K562 (cell line): ENCODE measurements around the gene AGRP. TPM values are rescaled to one million over a fixed set of nuclear protein-coding genes. Genes with fewer than 3 reads are reported as not detected.
A peak's percentile ranks its signal among the peaks of the same experiment; 100 is the strongest.

Experiments
- CBFA2T3 ChIP-seq: fragments of 450-650 bp; IDR thresholded peaks from 2 replicates; pipeline ENCODE4 v1.6.1; 2017
- DMBX1 ChIP-seq: fragments of 250-450 bp; sonication (Bioruptor Pico); IDR thresholded peaks from 2 replicates; pipeline ENCODE4 v1.8.0; 2022; ENCODE audit warnings: inconsistent platforms, mild to moderate bottlenecking, moderate library complexity, borderline replicate concordance
- E4F1 ChIP-seq: fragments of 250-450 bp; sonication (Bioruptor Pico); IDR thresholded peaks from 2 replicates; pipeline ENCODE4 v1.5.0; 2021; ENCODE audit warnings: mild to moderate bottlenecking, borderline replicate concordance
- ELF2 ChIP-seq: fragments of 250-450 bp; sonication (Bioruptor Pico); IDR thresholded peaks from 2 replicates; pipeline ENCODE4 v1.5.0; 2021; ENCODE audit warnings: mild to moderate bottlenecking
- FOXP4 ChIP-seq: sonication (generic); formaldehyde crosslinking; IDR thresholded peaks from 2 replicates; pipeline ENCODE4 v1.8.0; 2022; ENCODE audit warnings: mild to moderate bottlenecking, missing genetic modification reagents, borderline replicate concordance
- MBD1 ChIP-seq: fragments of 250-450 bp; sonication (Bioruptor Pico); IDR thresholded peaks from 2 replicates; pipeline ENCODE4 v1.8.0; 2022; ENCODE audit warnings: inconsistent platforms
- NKRF ChIP-seq: fragments of 450-650 bp; IDR thresholded peaks from 2 replicates; pipeline ENCODE4 v1.6.1; 2016; ENCODE audit warnings: borderline replicate concordance
- NRF1 ChIP-seq, 2 experiments: fragments of 450-650 bp; IDR thresholded peaks in 1 of 2; conservative IDR thresholded peaks in 1 of 2; 2 replicates each; pipeline ENCODE4 v1.6.1; 2014; ENCODE audit warnings: mild to moderate bottlenecking in 2 of 2
- SRSF9 ChIP-seq: fragments of 200-400 bp; formaldehyde crosslinking; IDR thresholded peaks from 2 replicates; pipeline ENCODE4 v1.6.1; 2017; ENCODE audit warnings: low read depth, low read length, borderline replicate concordance
- USF2 ChIP-seq: sonication (generic); formaldehyde crosslinking; IDR thresholded peaks from 2 replicates; pipeline ENCODE4 v1.5.0; 2020; ENCODE audit warnings: missing genetic modification reagents
- ZBTB1 ChIP-seq: sonication (generic); formaldehyde crosslinking; IDR thresholded peaks from 2 replicates; pipeline ENCODE4 v1.8.1; 2023; ENCODE audit warnings: missing genetic modification reagents, low read depth, mild to moderate bottlenecking, borderline replicate concordance
- ZBTB11 ChIP-seq, 3 experiments: fragments of 200-800 bp in 1 of 3; fragments of 250-450 bp in 1 of 3; fragments of 450-650 bp in 1 of 3; sonication (Bioruptor Pico) in 1 of 3; sonication (Bioruptor generic) in 1 of 3; formaldehyde crosslinking in 1 of 3; IDR thresholded peaks; 2 replicates each; pipeline versions ENCODE4 v1.6.1 to v1.8.0; 2016 to 2022; ENCODE audit warnings: mild to moderate bottlenecking in 2 of 3, missing genetic modification characterization in 2 of 3, missing compliant biosample characterization in 1 of 3, moderate library complexity in 1 of 3
- polyA plus RNA-seq, 8 experiments: library from polyadenylated mRNA; depleted of rRNA in 4 of 8; stranded (reverse) in 5 of 8; unstranded in 3 of 8; fragments of >200 nt; fragmentation: Nextera tagmentation in 2 of 8; fragmentation: Illumina TruSeq in 1 of 8; extraction: Ambion mirVana in 2 of 8; extraction: Trizol in 1 of 8; gene quantifications; 2 replicates each; pipeline versions ENCODE4 v1.2.1 to v1.2.3, GENCODE V29; 2011 to 2014; ENCODE audit warnings: inconsistent platforms in 1 of 8, missing spikeins in 1 of 8
- total RNA-seq, 7 experiments: library from RNA; depleted of rRNA in 6 of 7; stranded (reverse); fragments of >200 nt in 6 of 7; fragmentation: Illumina TruSeq in 2 of 7; extraction: Trizol in 2 of 7; gene quantifications; 2 replicates each; pipeline versions ENCODE4 v1.2.1 to v1.2.3, GENCODE V29; 2011 to 2021; ENCODE audit warnings: low replicate concordance in 1 of 7

AGRP gene
- total and polyA plus RNA-seq, 9 of the 15 experiments (the other 6 are each of a cell fraction or from before 2014, with no cell fraction given): not detected

GRCh38 chr16:67480833-67481560 lies 2.4 kb downstream of the AGRP start, which contains the start of gene ATP6V0D1 (continued):
- TF ChIP-seq ZBTB11 (CRISPR knock-in tag; IDR thresholded peaks at IDR 0.05) (peak in 1 of 3 experiments; percentile 73; a peak in 2 of 6 replicates), MBD1 (no peak), NRF1 (conservative IDR thresholded peaks at IDR 0.05 in 1 of 2, IDR thresholded peaks at IDR 0.05 in 1 of 2) (peak; percentile 95 to 96), USF2 (CRISPR knock-in tag) (peak; percentile 100), E4F1 (CRISPR knock-in tag) (no peak), CBFA2T3 (no peak), ZBTB1 (no peak), SRSF9 (no peak), ELF2 (CRISPR knock-in tag) (peak; percentile 96), NKRF (peak; percentile 99), DMBX1 (CRISPR knock-in tag) (no peak), FOXP4 (CRISPR knock-in tag) (peak; percentile 72; the same call in 1 of the 2 replicates)
